CD4-positive, alpha-beta memory T cell (primary cell): Measurements from ENCODE around the gene KRTCAP2. TPM values are rescaled to one million over a fixed set of nuclear protein-coding genes. Genes with fewer than 3 reads are reported as not detected.

Experiments used
- CTCF ChIA-PET: fragments of 350-600 bp; sonication (Branson Sonifier 250); formaldehyde crosslinking; loops from one replicate; lab custom pipeline; 2021; ENCODE audit warnings: inconsistent platforms; ENCODE audit not compliant: partially characterized antibody; lab: Charles Lee
- POLR2A ChIA-PET: fragments of 350-600 bp; sonication (Branson Sonifier 250); formaldehyde crosslinking; loops from one replicate; lab custom pipeline; 2021; ENCODE audit not compliant: partially characterized antibody; lab: Charles Lee
- DNase-seq, 5 donors: peaks; one replicate each; pipeline versions ENCODE4 v3.0.0 to v3.0.0-alpha.2; 2020 to 2022; ENCODE audit warnings: mixed read lengths in 1 of 5
- H3K27ac ChIP-seq: one replicate; pipeline ENCODE4 v1.7.0; 2013; ENCODE audit warnings: low read depth, low read length
- H3K27me3 ChIP-seq: 2 replicates; pipeline ENCODE4 v1.7.0; 2013; ENCODE audit warnings: mild to moderate bottlenecking, low read length, moderate library complexity; ENCODE audit not compliant: insufficient read depth
- H3K36me3 ChIP-seq: 2 replicates; pipeline ENCODE4 v1.7.0; 2013; ENCODE audit warnings: mild to moderate bottlenecking, low read length, moderate library complexity; ENCODE audit not compliant: insufficient read depth
- H3K4me1 ChIP-seq: 2 replicates; pipeline ENCODE4 v1.7.0; 2013; ENCODE audit warnings: mild to moderate bottlenecking, low read length, moderate library complexity; ENCODE audit not compliant: insufficient read depth
- H3K4me3 ChIP-seq, 2 donors: one replicate each; pipeline ENCODE4 v1.7.0; 2013; ENCODE audit warnings: low read length in 2 of 2, mild to moderate bottlenecking in 1 of 2
- H3K9me3 ChIP-seq, 2 donors: one replicate each; pipeline ENCODE4 v1.7.0; 2013; ENCODE audit warnings: low read length in 2 of 2, control low read depth in 1 of 2; ENCODE audit not compliant: control insufficient read depth in 1 of 2
- H3K27ac Mint-ChIP-seq, 7 donors: one replicate each; pipeline ENCODE4 v1.8.0; 2020 to 2021; ENCODE audit warnings: mixed read lengths in 7 of 7, mild to moderate bottlenecking in 6 of 7, inconsistent platforms in 3 of 7, moderate library complexity in 3 of 7
- H3K27me3 Mint-ChIP-seq, 2 donors: one replicate each; pipeline ENCODE4 v1.8.0; 2020 to 2021; ENCODE audit warnings: mixed read lengths in 2 of 2
- H3K36me3 Mint-ChIP-seq, 2 donors: one replicate each; pipeline ENCODE4 v1.8.0; 2020 to 2021; ENCODE audit warnings: mixed read lengths in 2 of 2, inconsistent platforms in 1 of 2, mild to moderate bottlenecking in 1 of 2
- H3K4me1 Mint-ChIP-seq, 4 donors: one replicate each; pipeline ENCODE4 v1.8.0; 2020 to 2021; ENCODE audit warnings: mixed read lengths in 4 of 4, mild to moderate bottlenecking in 1 of 4
- H3K4me3 Mint-ChIP-seq, 8 donors: one replicate each; pipeline ENCODE4 v1.8.0; 2020 to 2021; ENCODE audit warnings: mixed read lengths in 8 of 8, mild to moderate bottlenecking in 7 of 8, moderate library complexity in 6 of 8, inconsistent platforms in 3 of 8
- H3K9me3 Mint-ChIP-seq, 8 donors: one replicate each; pipeline ENCODE4 v1.8.0; 2020 to 2021; ENCODE audit warnings: mixed read lengths in 8 of 8, mild to moderate bottlenecking in 5 of 8, inconsistent platforms in 3 of 8, moderate library complexity in 1 of 8
- intact Hi-C: fragments of 100-400 bp; cut with micrococcal nuclease; formaldehyde crosslinking; loops from one replicate; pipeline ENCODE4 v1.15.1; 2023
- polyA plus RNA-seq, 2 donors: library from polyadenylated mRNA; unstranded; fragments of 300-500 nt; fragmentation: Illumina TruSeq; gene quantifications; one replicate each; pipeline ENCODE4 v1.2.3, GENCODE V29; 2021
- total RNA-seq, 2 experiments: library from RNA; stranded (reverse); gene quantifications; one replicate each; pipeline ENCODE4 v1.2.3, GENCODE V29; 2021

KRTCAP2 gene
- total and polyA plus RNA-seq, 4 experiments from 2014 or later: 173 to 488 (median 325) TPM

GRCh38 chr1:155206891-155207805 lies 34.0 kb upstream of the KRTCAP2 start:
- ChIA-PET CTCF (interaction anchor here (0.6 to 5.6 kb wide), 24 partner anchors 9 to 893 kb away, joined by 3 to 106 read pairs (median 4); partner anchors contain the start of genes KRTCAP2 and MSTO1), POLR2A (interaction anchor here (0.6 to 4.4 kb wide), 15 partner anchors 13 to 116 kb away, joined by 3 to 89 read pairs (median 4); partner anchors contain the start of genes CLK2, ENTREP3, FDPS and KRTCAP2)
- peak overlapping the region; percentile 90 to 98 (median 95) for H3K27ac Mint-ChIP-seq
- no peaks in the 10 kb centered on the region for H3K9me3 Mint-ChIP-seq
- Histone ChIP-seq H3K27ac (peak overlapping the region; percentile 100), H3K9me3 (no peaks in the 10 kb centered on the region), H3K27me3 (no peaks in the 10 kb centered on the region), H3K4me3 (no peak overlapping the region), H3K36me3 (peaks cover 7% of the 10 kb centered on the region), H3K4me1 (peaks cover 29% of the 10 kb centered on the region)
- peaks cover 11 to 15% of the 10 kb centered on the region in 2 donors for H3K36me3 Mint-ChIP-seq
- no peaks in the 10 kb centered on the region for H3K27me3 Mint-ChIP-seq
- H3K4me1 Mint-ChIP-seq: peaks cover 17 to 29% (median 24%) of the 10 kb centered on the region in 4 donors
- peak overlapping the region; percentile 56 to 87 (median 76) for H3K4me3 Mint-ChIP-seq
- intact Hi-C loops: loop anchor here (1.0 to 5.0 kb wide), 6 partner anchors 13 to 384 kb away; partner anchors contain the start of genes KRTCAP2 and TRIM46
- DNase-seq: peak; percentile 87 to 91 (median 89)

GRCh38 chr1:155205969-155206593 lies 33.0 kb upstream of the KRTCAP2 start:
- CTCF ChIA-PET: interaction anchor here (1.4 to 5.6 kb wide), 5 partner anchors 13 to 390 kb away, joined by 5 to 106 read pairs (median 22); no protein-coding TSS in a partner anchor
- POLR2A ChIA-PET: interaction anchor here (1.5 kb wide), 2 partner anchors 12 to 21 kb away, joined by 6 to 8 read pairs; no protein-coding TSS in a partner anchor

GRCh38 chr1:155205035-155205434 lies 31.9 kb upstream of the KRTCAP2 start:
- no peak overlapping the region for H3K27ac ChIP-seq
- peak in 1 of 5 donors; percentile 22 for DNase-seq
- no peaks in the 10 kb centered on the region for H3K9me3 ChIP-seq
- intact Hi-C loops: loop anchor here (5.0 kb wide), 2 partner anchors 33 to 37 kb away; partner anchors contain the start of genes KRTCAP2 and TRIM46
- ChIA-PET POLR2A (interaction anchor here (1.5 kb wide), 2 partner anchors 11 to 22 kb away, joined by 6 to 8 read pairs; no protein-coding TSS in a partner anchor), CTCF (interaction anchor here (3.7 to 5.6 kb wide), 3 partner anchors 12 to 30 kb away, joined by 22 to 106 read pairs (median 40); no protein-coding TSS in a partner anchor)
- H3K36me3 ChIP-seq: no peaks in the 10 kb centered on the region
- peaks cover 25% of the 10 kb centered on the region for H3K4me1 ChIP-seq
- no peaks in the 10 kb centered on the region for H3K27me3 ChIP-seq
- Mint-ChIP-seq H3K4me1 (peaks cover 17 to 29% (median 22%) of the 10 kb centered on the region in 4 donors), H3K36me3 (peaks cover 2 to 6% of the 10 kb centered on the region in 2 donors), H3K27me3 (no peaks in the 10 kb centered on the region), H3K27ac (peak overlapping the region in 1 of 7 donors; percentile 27), H3K4me3 (no peak overlapping the region), H3K9me3 (no peaks in the 10 kb centered on the region)
- no peak overlapping the region for H3K4me3 ChIP-seq

More at GRCh38 chr1:155205969-155206593, 33.0 kb upstream of the KRTCAP2 start:
- DNase-seq: peak in 1 of 5 donors; percentile 29
- Mint-ChIP-seq H3K27me3 (no peaks in the 10 kb centered on the region), H3K4me1 (peaks cover 17 to 29% (median 24%) of the 10 kb centered on the region in 4 donors), H3K27ac (peak overlapping the region in 2 of 7 donors; percentile 27 to 31), H3K9me3 (no peaks in the 10 kb centered on the region), H3K4me3 (no peak overlapping the region), H3K36me3 (peaks cover 7 to 11% of the 10 kb centered on the region in 2 donors)
- peaks cover 29% of the 10 kb centered on the region for H3K4me1 ChIP-seq
- H3K27me3 ChIP-seq: no peaks in the 10 kb centered on the region
- H3K9me3 ChIP-seq: no peaks in the 10 kb centered on the region
- intact Hi-C loops: loop anchor here (1.0 to 5.0 kb wide), 4 partner anchors 34 to 385 kb away; partner anchors contain the start of genes KRTCAP2 and TRIM46
- H3K36me3 ChIP-seq: peaks cover 4% of the 10 kb centered on the region
- H3K4me3 ChIP-seq: no peak overlapping the region
- H3K27ac ChIP-seq: no peak overlapping the region

- H3K27ac ChIP-seq: no peak overlapping the region
- no peaks in the 10 kb centered on the region for H3K9me3 ChIP-seq
- ChIA-PET POLR2A (interaction anchor here (0.7 to 1.1 kb wide), 2 partner anchors 26 to 42 kb away, joined by 3 to 5 read pairs; no protein-coding TSS in a partner anchor), CTCF (interaction anchor here (0.9 to 1.6 kb wide), 3 partner anchors 9 to 48 kb away, joined by 3 to 8 read pairs (median 5); no protein-coding TSS in a partner anchor)
- Mint-ChIP-seq H3K4me3 (no peak overlapping the region), H3K4me1 (peaks cover 10 to 14% (median 12%) of the 10 kb centered on the region in 4 donors), H3K9me3 (no peaks in the 10 kb centered on the region), H3K27ac (peak overlapping the region in 3 of 7 donors; percentile 29 to 59 (median 36)), H3K36me3 (peaks cover 4 to 6% of the 10 kb centered on the region in 2 donors), H3K27me3 (no peaks in the 10 kb centered on the region)
- H3K27me3 ChIP-seq: no peaks in the 10 kb centered on the region
- intact Hi-C loops: no loop called here
- no peaks in the 10 kb centered on the region for H3K36me3 ChIP-seq
- peak in 1 of 5 donors; percentile 33 for DNase-seq
- no peak overlapping the region for H3K4me3 ChIP-seq
- H3K4me1 ChIP-seq: peaks cover 11% of the 10 kb centered on the region
These were observed 29.8 kb upstream of the KRTCAP2 start for GRCh38 chr1:155202731-155203515.

- Histone ChIP-seq H3K4me3 (no peak overlapping the region), H3K27ac (no peak overlapping the region), H3K4me1 (peaks cover 4% of the 10 kb centered on the region), H3K27me3 (no peaks in the 10 kb centered on the region), H3K36me3 (no peaks in the 10 kb centered on the region), H3K9me3 (no peaks in the 10 kb centered on the region)
- intact Hi-C loops: no loop called here
- POLR2A ChIA-PET: no interaction called here
- CTCF ChIA-PET: interaction anchor here (0.9 to 1.6 kb wide), 5 partner anchors 9 to 49 kb away, joined by 3 to 5 read pairs (median 3); no protein-coding TSS in a partner anchor
- Mint-ChIP-seq H3K9me3 (no peaks in the 10 kb centered on the region), H3K27ac (peak overlapping the region in 1 of 7 donors; percentile 59), H3K4me1 (peaks cover 5 to 7% (median 6%) of the 10 kb centered on the region in 4 donors), H3K4me3 (no peak overlapping the region), H3K36me3 (peaks cover 4 to 6% of the 10 kb centered on the region in 2 donors), H3K27me3 (no peaks in the 10 kb centered on the region)
- DNase-seq: peak in 1 of 5 donors; percentile 2
These were observed 29.1 kb upstream of the KRTCAP2 start for GRCh38 chr1:155202198-155202597.

GRCh38 chr1:155200920-155201319 lies 27.8 kb upstream of the KRTCAP2 start:
- Mint-ChIP-seq H3K36me3 (peaks cover 1 to 4% of the 10 kb centered on the region in 2 donors), H3K9me3 (peaks cover 0 to 1% (median 0%) of the 10 kb centered on the region in 8 donors), H3K27me3 (no peaks in the 10 kb centered on the region), H3K4me1 (peaks cover 0 to 5% (median 0%) of the 10 kb centered on the region in 4 donors), H3K27ac (peak overlapping the region in 2 of 7 donors; percentile 18 to 46), H3K4me3 (no peak overlapping the region)
- CTCF ChIA-PET: interaction anchor here (1.2 kb wide), 1 partner anchor 26 kb away, joined by 3 read pairs; no protein-coding TSS in a partner anchor
- no peaks in the 10 kb centered on the region for H3K4me1 ChIP-seq
- no peaks in the 10 kb centered on the region for H3K9me3 ChIP-seq
- no peak overlapping the region for H3K4me3 ChIP-seq
- no peaks in the 10 kb centered on the region for H3K27me3 ChIP-seq
- no peak overlapping the region for H3K27ac ChIP-seq
- intact Hi-C loops: no loop called here
- peak in 1 of 5 donors; percentile 3 for DNase-seq
- no peaks in the 10 kb centered on the region for H3K36me3 ChIP-seq
- POLR2A ChIA-PET: no interaction called here
